Effector memory CD8-positive, alpha-beta T cell (primary cell): ENCODE measurements around the gene SLC6A19.

Experiments
- ATAC-seq: fragments of 150-1000 bp; cut with Tn5 transposase; replicated peaks from 2 replicates; pipeline ENCODE4 v1.10.0; 2021; ENCODE audit warnings: mild to moderate bottlenecking, moderate library complexity
- DNase-seq, 3 experiments: peaks; one replicate each; pipeline ENCODE4 v3.0.0; 2021
- H3K27ac Mint-ChIP-seq, 2 donors: one replicate each; pipeline ENCODE4 v1.8.0; 2022; ENCODE audit warnings: mild to moderate bottlenecking in 2 of 2, mixed read lengths in 2 of 2, moderate library complexity in 2 of 2
- H3K27me3 Mint-ChIP-seq, 2 donors: one replicate each; pipeline ENCODE4 v1.8.0; 2022; ENCODE audit warnings: mixed read lengths in 2 of 2
- H3K36me3 Mint-ChIP-seq: one replicate; pipeline ENCODE4 v1.8.0; 2022; ENCODE audit warnings: mild to moderate bottlenecking, moderate library complexity, mixed read lengths; ENCODE audit not compliant: insufficient read depth
- H3K4me1 Mint-ChIP-seq, 2 donors: one replicate each; pipeline ENCODE4 v1.8.0; 2022; ENCODE audit warnings: low read depth in 2 of 2, mixed read lengths in 2 of 2
- H3K4me3 Mint-ChIP-seq, 2 donors: one replicate each; pipeline ENCODE4 v1.8.0; 2022; ENCODE audit warnings: mild to moderate bottlenecking in 2 of 2, mixed read lengths in 2 of 2, moderate library complexity in 2 of 2
- H3K9me3 Mint-ChIP-seq, 2 donors: one replicate each; pipeline ENCODE4 v1.8.0; 2022; ENCODE audit warnings: mixed read lengths in 2 of 2

SLC6A19 gene

GRCh38 chr5:1214936-1215220, 13.5 kb downstream of the SLC6A19 start:
- no peak for ATAC-seq
- peaks cover 4% of the 10 kb centered on the region for H3K36me3 Mint-ChIP-seq
- H3K4me1 Mint-ChIP-seq = no peaks in the 10 kb centered on the region
- H3K9me3 Mint-ChIP-seq = no peaks in the 10 kb centered on the region
- no peak for DNase-seq
- no peak overlapping the region for H3K27ac Mint-ChIP-seq
- H3K27me3 Mint-ChIP-seq = peaks cover 24 to 49% of the 10 kb centered on the region in 2 donors
- no peak overlapping the region for H3K4me3 Mint-ChIP-seq

DNA sequence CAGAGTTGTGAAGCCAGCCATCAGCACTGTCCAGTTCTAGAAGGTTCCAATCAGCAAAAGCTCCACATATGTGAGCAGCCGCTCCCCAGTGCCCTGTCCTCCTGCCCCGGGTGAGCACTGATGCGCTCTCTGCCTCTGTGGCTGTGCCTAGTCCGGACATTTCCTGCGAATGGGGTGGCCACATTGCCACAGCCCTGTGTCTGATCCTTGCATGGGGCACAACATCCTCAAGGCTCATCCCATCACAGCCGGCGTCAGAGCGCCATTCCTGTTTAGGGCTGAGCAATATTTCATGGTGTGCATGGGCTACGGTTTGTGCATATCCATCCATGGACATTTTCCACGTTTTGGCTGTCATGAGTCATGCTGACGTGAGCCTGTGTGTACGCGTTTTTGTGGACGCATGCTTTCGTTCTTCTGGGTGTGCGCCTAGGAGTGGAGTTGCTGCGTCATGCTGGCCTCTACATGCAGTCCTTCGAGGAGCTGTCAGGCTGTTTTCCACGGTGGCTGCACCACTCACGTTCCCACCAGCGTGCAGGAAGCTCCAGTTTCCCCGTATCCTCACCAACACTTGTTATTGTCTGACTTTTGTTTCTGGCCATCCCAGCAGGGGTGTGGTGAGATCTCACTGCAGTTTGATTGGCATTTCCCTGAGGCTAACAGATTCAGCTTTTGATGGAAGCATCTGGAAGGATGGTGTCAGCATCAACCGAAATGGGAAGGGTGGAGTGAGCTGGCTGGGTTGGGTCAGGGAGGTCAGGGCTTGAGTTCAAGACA, 14.1 kb downstream of the SLC6A19 start:
- H3K4me1 Mint-ChIP-seq = no peaks in the 10 kb centered on the region
- H3K4me3 Mint-ChIP-seq = no peak overlapping the region
- no peak for DNase-seq
- no peaks in the 10 kb centered on the region for H3K9me3 Mint-ChIP-seq
- H3K27me3 Mint-ChIP-seq = peaks cover 24 to 49% of the 10 kb centered on the region in 2 donors
- no peak for ATAC-seq
- peaks cover 4% of the 10 kb centered on the region for H3K36me3 Mint-ChIP-seq
- no peak overlapping the region for H3K27ac Mint-ChIP-seq

- peaks cover 24 to 49% of the 10 kb centered on the region in 2 donors for H3K27me3 Mint-ChIP-seq
- DNase-seq (no peak), ATAC-seq (no peak)
- H3K27ac Mint-ChIP-seq = no peak overlapping the region
- H3K4me1 Mint-ChIP-seq = no peaks in the 10 kb centered on the region
- no peak overlapping the region for H3K4me3 Mint-ChIP-seq
- H3K9me3 Mint-ChIP-seq = no peaks in the 10 kb centered on the region
- H3K36me3 Mint-ChIP-seq = peaks cover 4% of the 10 kb centered on the region
These were observed 15.0 kb downstream of the SLC6A19 start for GRCh38 chr5:1216211-1216917.

GRCh38 chr5:1216918-1217295, 15.5 kb downstream of the SLC6A19 start:
- no peak overlapping the region for H3K4me3 Mint-ChIP-seq
- ATAC-seq (no peak), DNase-seq (no peak)
- H3K4me1 Mint-ChIP-seq = no peaks in the 10 kb centered on the region
- H3K27ac Mint-ChIP-seq = no peak overlapping the region
- no peaks in the 10 kb centered on the region for H3K9me3 Mint-ChIP-seq
- H3K27me3 Mint-ChIP-seq = peaks cover 24 to 49% of the 10 kb centered on the region in 2 donors
- H3K36me3 Mint-ChIP-seq = peaks cover 7% of the 10 kb centered on the region

- Mint-ChIP-seq H3K27ac (no peak overlapping the region), H3K4me1 (no peaks in the 10 kb centered on the region), H3K36me3 (peaks cover 7% of the 10 kb centered on the region), H3K9me3 (no peaks in the 10 kb centered on the region), H3K4me3 (no peak overlapping the region), H3K27me3 (peaks cover 24 to 49% of the 10 kb centered on the region in 2 donors)
- no peak for DNase-seq
- ATAC-seq = no peak
These were observed 16.3 kb downstream of the SLC6A19 start for GRCh38 chr5:1217596-1218206.

GRCh38 chr5:1218351-1219080, 17.1 kb downstream of the SLC6A19 start:
- DNase-seq (no peak), ATAC-seq (no peak)
- Mint-ChIP-seq H3K27ac (no peak overlapping the region), H3K4me1 (no peaks in the 10 kb centered on the region), H3K9me3 (no peaks in the 10 kb centered on the region), H3K36me3 (peaks cover 7% of the 10 kb centered on the region), H3K4me3 (no peak overlapping the region), H3K27me3 (peaks cover 24 to 49% of the 10 kb centered on the region in 2 donors)

GRCh38 chr5:1219098-1219767, 17.8 kb downstream of the SLC6A19 start:
- peaks cover 4% of the 10 kb centered on the region for H3K36me3 Mint-ChIP-seq
- ATAC-seq (no peak), DNase-seq (no peak)
- peaks cover 24 to 49% of the 10 kb centered on the region in 2 donors for H3K27me3 Mint-ChIP-seq
- no peaks in the 10 kb centered on the region for H3K9me3 Mint-ChIP-seq
- no peak overlapping the region for H3K27ac Mint-ChIP-seq
- H3K4me3 Mint-ChIP-seq = no peak overlapping the region
- H3K4me1 Mint-ChIP-seq = no peaks in the 10 kb centered on the region

- DNase-seq = no peak
- Mint-ChIP-seq H3K9me3 (no peaks in the 10 kb centered on the region), H3K27ac (no peak overlapping the region), H3K36me3 (peaks cover 4% of the 10 kb centered on the region), H3K27me3 (peaks cover 24 to 44% of the 10 kb centered on the region in 2 donors), H3K4me3 (no peak overlapping the region), H3K4me1 (no peaks in the 10 kb centered on the region)
- no peak for ATAC-seq
These were observed 18.3 kb downstream of the SLC6A19 start for GRCh38 chr5:1219768-1220100.

- H3K9me3 Mint-ChIP-seq = no peaks in the 10 kb centered on the region
- H3K4me1 Mint-ChIP-seq = no peaks in the 10 kb centered on the region
- DNase-seq = no peak
- H3K27ac Mint-ChIP-seq = no peak overlapping the region
- H3K4me3 Mint-ChIP-seq = no peak overlapping the region
- peaks cover 19 to 38% of the 10 kb centered on the region in 2 donors for H3K27me3 Mint-ChIP-seq
- peaks cover 4% of the 10 kb centered on the region for H3K36me3 Mint-ChIP-seq
- no peak for ATAC-seq
These were observed 19.0 kb downstream of the SLC6A19 start for GRCh38 chr5:1220351-1220750.

DNA sequence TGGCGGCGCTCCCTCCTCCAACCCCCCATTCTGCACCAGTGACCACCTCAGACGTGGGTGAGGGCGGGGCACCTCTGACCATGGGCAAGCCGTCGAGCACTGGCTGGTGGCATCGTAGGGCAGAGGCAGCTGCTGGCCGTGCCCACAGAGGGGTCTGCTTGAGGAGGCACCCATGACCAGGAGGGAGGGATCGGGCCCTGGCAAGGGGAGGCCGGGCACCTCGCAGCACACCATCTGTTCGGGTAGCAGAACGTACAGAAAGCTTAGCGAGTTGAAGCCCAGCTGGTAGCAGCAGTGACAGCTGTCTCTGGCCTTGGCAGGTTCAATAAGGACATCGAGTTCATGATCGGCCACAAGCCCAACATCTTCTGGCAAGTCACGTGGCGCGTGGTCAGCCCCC, 19.4 kb downstream of the SLC6A19 start:
- Mint-ChIP-seq H3K27ac (no peak overlapping the region), H3K4me3 (no peak overlapping the region), H3K36me3 (peaks cover 4% of the 10 kb centered on the region), H3K9me3 (no peaks in the 10 kb centered on the region), H3K27me3 (peaks cover 16 to 37% of the 10 kb centered on the region in 2 donors), H3K4me1 (no peaks in the 10 kb centered on the region)
- no peak for DNase-seq
- no peak for ATAC-seq

- Mint-ChIP-seq H3K4me1 (no peaks in the 10 kb centered on the region), H3K27me3 (peaks cover 16 to 37% of the 10 kb centered on the region in 2 donors), H3K4me3 (no peak overlapping the region), H3K27ac (no peak overlapping the region), H3K9me3 (no peaks in the 10 kb centered on the region), H3K36me3 (peaks cover 4% of the 10 kb centered on the region)
- ATAC-seq (no peak), DNase-seq (no peak)
These were observed 20.3 kb downstream of the SLC6A19 start for GRCh38 chr5:1221721-1222120.

DNA sequence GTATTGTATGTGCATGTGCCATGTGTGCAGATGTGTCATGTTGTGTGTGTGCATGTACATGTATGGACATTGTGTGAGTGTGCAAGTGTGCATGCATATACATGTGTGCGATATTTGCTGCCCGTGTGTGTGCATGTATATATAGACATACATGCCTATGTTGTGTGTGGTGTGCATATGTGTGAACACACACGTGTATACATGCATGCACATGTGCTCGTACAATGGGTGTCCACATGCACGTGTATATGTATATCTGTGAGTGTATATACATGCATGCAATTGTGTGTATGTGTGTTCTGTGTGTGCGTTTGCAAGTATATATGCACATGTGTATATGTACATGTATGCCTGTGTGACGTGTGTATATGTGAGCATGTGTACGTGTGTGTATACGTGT, 20.8 kb downstream of the SLC6A19 start:
- H3K4me1 Mint-ChIP-seq = no peaks in the 10 kb centered on the region
- H3K9me3 Mint-ChIP-seq = no peaks in the 10 kb centered on the region
- H3K4me3 Mint-ChIP-seq = no peak overlapping the region
- H3K36me3 Mint-ChIP-seq = peaks cover 4% of the 10 kb centered on the region
- DNase-seq (no peak), ATAC-seq (no peak)
- H3K27ac Mint-ChIP-seq = no peak overlapping the region
- peaks cover 18 to 39% of the 10 kb centered on the region in 2 donors for H3K27me3 Mint-ChIP-seq

- Mint-ChIP-seq H3K4me1 (no peaks in the 10 kb centered on the region), H3K9me3 (no peaks in the 10 kb centered on the region), H3K4me3 (no peak overlapping the region), H3K36me3 (peaks cover 4% of the 10 kb centered on the region), H3K27ac (no peak overlapping the region), H3K27me3 (peaks cover 22 to 39% of the 10 kb centered on the region in 2 donors)
- DNase-seq (no peak), ATAC-seq (no peak)
These were observed 21.4 kb downstream of the SLC6A19 start for GRCh38 chr5:1222621-1223277.
